ENCODE measurements around the gene ACACB. TPM values are rescaled to one million over a fixed set of nuclear protein-coding genes. Genes with fewer than 3 reads are reported as not detected.
A peak's percentile ranks its signal among the peaks of the same experiment; 100 is the strongest.

ACACB gene
- total RNA-seq, 4 donors from 2014 or later = 56.0 to 179 (median 152) TPM

GRCh38 chr12:109134186-109134917 lies 18.0 kb downstream of the ACACB start:
- no peak overlapping the region for H3K4me3 ChIP-seq
- peaks cover 0 to 4% (median 0%) of the 10 kb centered on the region in 4 donors for H3K9me3 ChIP-seq
- peak in 1 of 3 donors; percentile 50 for DNase-seq
- no peak overlapping the region for H3K27ac ChIP-seq
- H3K36me3 ChIP-seq = no peaks in the 10 kb centered on the region
- no peaks in the 10 kb centered on the region for H3K4me1 ChIP-seq
- H3K27me3 ChIP-seq = no peaks in the 10 kb centered on the region
- TF ChIP-seq CTCF (IDR thresholded peaks at IDR 0.05) (peak in 4 of 6 experiments; percentile 29 to 42 (median 33)), POLR2A (IDR thresholded peaks at IDR 0.05) (no peak)

- Histone ChIP-seq H3K36me3 (peaks cover 0 to 9% (median 0%) of the 10 kb centered on the region in 3 donors), H3K27me3 (no peaks in the 10 kb centered on the region), H3K9me3 (peaks cover 0 to 4% (median 0%) of the 10 kb centered on the region in 4 donors), H3K4me1 (no peaks in the 10 kb centered on the region), H3K27ac (no peak overlapping the region), H3K4me3 (no peak overlapping the region)
- DNase-seq = no peak
- TF ChIP-seq CTCF (IDR thresholded peaks at IDR 0.05) (no peak), POLR2A (IDR thresholded peaks at IDR 0.05) (no peak)
Measured at GRCh38 chr12:109137055-109137454, 20.7 kb downstream of the ACACB start.

- no peak for TF ChIP-seq POLR2A (IDR thresholded peaks at IDR 0.05)
- TF ChIP-seq CTCF (IDR thresholded peaks at IDR 0.05) = no peak
- H3K9me3 ChIP-seq = peaks cover 0 to 4% (median 0%) of the 10 kb centered on the region in 4 donors
- H3K27me3 ChIP-seq = no peaks in the 10 kb centered on the region
- H3K27ac ChIP-seq = no peak overlapping the region
- H3K36me3 ChIP-seq = peaks cover 0 to 9% (median 0%) of the 10 kb centered on the region in 3 donors
- H3K4me1 ChIP-seq = no peaks in the 10 kb centered on the region
- H3K4me3 ChIP-seq = no peak overlapping the region
- peak in 1 of 3 donors; percentile 22 for DNase-seq
Measured at GRCh38 chr12:109139360-109139759, 23.0 kb downstream of the ACACB start.

- DNase-seq = peak in 1 of 3 donors; percentile 39
- H3K36me3 ChIP-seq = peaks cover 0 to 9% (median 0%) of the 10 kb centered on the region in 3 donors
- no peaks in the 10 kb centered on the region for H3K4me1 ChIP-seq
- H3K9me3 ChIP-seq = peaks cover 0 to 4% (median 0%) of the 10 kb centered on the region in 4 donors
- H3K27ac ChIP-seq = no peak overlapping the region
- no peak overlapping the region for H3K4me3 ChIP-seq
- H3K27me3 ChIP-seq = no peaks in the 10 kb centered on the region
- TF ChIP-seq POLR2A (IDR thresholded peaks at IDR 0.05) (no peak), CTCF (IDR thresholded peaks at IDR 0.05) (no peak)
Measured at GRCh38 chr12:109139791-109140190, 23.4 kb downstream of the ACACB start.

- H3K36me3 ChIP-seq = peaks cover 0 to 9% (median 0%) of the 10 kb centered on the region in 3 donors
- no peaks in the 10 kb centered on the region for H3K4me1 ChIP-seq
- H3K9me3 ChIP-seq = peaks cover 0 to 4% (median 0%) of the 10 kb centered on the region in 4 donors
- H3K27me3 ChIP-seq = no peaks in the 10 kb centered on the region
- H3K27ac ChIP-seq = no peak overlapping the region
- H3K4me3 ChIP-seq = no peak overlapping the region
- no peak for DNase-seq
- TF ChIP-seq POLR2A (IDR thresholded peaks at IDR 0.05) (no peak), CTCF (IDR thresholded peaks at IDR 0.05) (no peak)
Measured at GRCh38 chr12:109140560-109140959, 24.2 kb downstream of the ACACB start.

All from Peyer's patch (tissue), 4 donors.